ENCODE data around the gene POTEG. TPM values are rescaled to one million over a fixed set of nuclear protein-coding genes. Genes with fewer than 3 reads are reported as not detected.
"Not testable (repeated sequence)": the region's sequence is repeated elsewhere in the genome, so short reads cannot be mapped to it uniquely, and the experiment has no call there.

Gene POTEG
- total RNA-seq: not detected

- DNase-seq; H3K27me3 ChIP-seq; H3K4me3 ChIP-seq; H3K36me3 ChIP-seq; intact Hi-C loops (cut with DNase I; ENCODE audit: low total_unique reads); H3K27ac ChIP-seq; H3K4me1 ChIP-seq; H3K9me3 ChIP-seq: not testable (repeated sequence)
Observed at GRCh38 chr14:19434241-19434640, at the start of gene POTEG. Gene POTEG (minus strand): TSS chr14:19434341. CDS start chr14:19434289, 52 bp downstream.

- intact Hi-C loops (cut with DNase I; ENCODE audit: low total_unique reads); H3K4me1 ChIP-seq: not testable (repeated sequence)
Observed at GRCh38 chr14:19482093-19482492, 48.0 kb upstream of the POTEG start.

GRCh38 chr14:19481421-19481820, 47.3 kb upstream of the POTEG start:
- H3K27ac ChIP-seq; H3K36me3 ChIP-seq; H3K27me3 ChIP-seq; H3K9me3 ChIP-seq; intact Hi-C loops (cut with DNase I; ENCODE audit: low total_unique reads); DNase-seq; H3K4me3 ChIP-seq; H3K4me1 ChIP-seq: not testable (repeated sequence)

More at GRCh38 chr14:19482093-19482492, 48.0 kb upstream of the POTEG start:
- H3K36me3 ChIP-seq, H3K27ac ChIP-seq, H3K27me3 ChIP-seq, H3K9me3 ChIP-seq, H3K4me3 ChIP-seq, DNase-seq: not testable (repeated sequence)

- H3K27me3 ChIP-seq; H3K9me3 ChIP-seq; H3K4me3 ChIP-seq; H3K27ac ChIP-seq; DNase-seq; H3K36me3 ChIP-seq; intact Hi-C loops (cut with DNase I; ENCODE audit: low total_unique reads); H3K4me1 ChIP-seq: not testable (repeated sequence)
Observed at GRCh38 chr14:19480491-19480890, 46.4 kb upstream of the POTEG start.

- H3K36me3 ChIP-seq; H3K4me3 ChIP-seq; H3K27me3 ChIP-seq; DNase-seq; H3K9me3 ChIP-seq; H3K4me1 ChIP-seq; H3K27ac ChIP-seq; intact Hi-C loops (cut with DNase I; ENCODE audit: low total_unique reads): not testable (repeated sequence)
Observed at GRCh38 chr14:19445761-19446160, 11.6 kb upstream of the POTEG start.

GRCh38 chr14:19439826-19440225, 5.7 kb upstream of the POTEG start:
- intact Hi-C loops (cut with DNase I; ENCODE audit: low total_unique reads); H3K4me1 ChIP-seq; H3K27ac ChIP-seq; H3K4me3 ChIP-seq; H3K36me3 ChIP-seq; H3K27me3 ChIP-seq; H3K9me3 ChIP-seq; DNase-seq: not testable (repeated sequence)

- H3K4me3 ChIP-seq; intact Hi-C loops (cut with DNase I; ENCODE audit: low total_unique reads); H3K27ac ChIP-seq: not testable (repeated sequence)
Observed at GRCh38 chr14:19439219-19439618, 5.1 kb upstream of the POTEG start.

GRCh38 chr14:19437126-19437443, 2.9 kb upstream of the POTEG start:
- DNase-seq; H3K27ac ChIP-seq; H3K9me3 ChIP-seq; H3K4me3 ChIP-seq; intact Hi-C loops (cut with DNase I; ENCODE audit: low total_unique reads); H3K27me3 ChIP-seq; H3K4me1 ChIP-seq; H3K36me3 ChIP-seq: not testable (repeated sequence)

More at GRCh38 chr14:19439219-19439618, 5.1 kb upstream of the POTEG start:
- not testable (repeated sequence) for H3K36me3 ChIP-seq, H3K4me1 ChIP-seq, H3K27me3 ChIP-seq, H3K9me3 ChIP-seq, DNase-seq

- DNase-seq; intact Hi-C loops (cut with DNase I; ENCODE audit: low total_unique reads); H3K4me3 ChIP-seq; H3K4me1 ChIP-seq; H3K9me3 ChIP-seq; H3K27ac ChIP-seq; H3K36me3 ChIP-seq; H3K27me3 ChIP-seq: not testable (repeated sequence)
Observed at GRCh38 chr14:19436311-19437125, 2.4 kb upstream of the POTEG start.

GRCh38 chr14:19435852-19436251, 1.7 kb upstream of the POTEG start:
- DNase-seq; intact Hi-C loops (cut with DNase I; ENCODE audit: low total_unique reads); H3K4me3 ChIP-seq; H3K27me3 ChIP-seq; H3K9me3 ChIP-seq; H3K36me3 ChIP-seq; H3K27ac ChIP-seq; H3K4me1 ChIP-seq: not testable (repeated sequence)

GRCh38 chr14:19434891-19435290, 750 bp upstream of the POTEG start:
- H3K4me3 ChIP-seq; intact Hi-C loops (cut with DNase I; ENCODE audit: low total_unique reads); H3K4me1 ChIP-seq; H3K9me3 ChIP-seq; DNase-seq; H3K36me3 ChIP-seq; H3K27me3 ChIP-seq; H3K27ac ChIP-seq: not testable (repeated sequence)

GRCh38 chr14:19433765-19434164, 376 bp downstream of the POTEG start:
- H3K4me3 ChIP-seq; H3K9me3 ChIP-seq; H3K4me1 ChIP-seq; intact Hi-C loops (cut with DNase I; ENCODE audit: low total_unique reads); DNase-seq; H3K27ac ChIP-seq; H3K27me3 ChIP-seq; H3K36me3 ChIP-seq: not testable (repeated sequence)

GRCh38 chr14:19408519-19408918, 25.6 kb downstream of the POTEG start:
- intact Hi-C loops (cut with DNase I; ENCODE audit: low total_unique reads); H3K36me3 ChIP-seq; H3K9me3 ChIP-seq; DNase-seq; H3K27ac ChIP-seq; H3K4me3 ChIP-seq; H3K4me1 ChIP-seq; H3K27me3 ChIP-seq: not testable (repeated sequence)

- H3K36me3 ChIP-seq; H3K27me3 ChIP-seq; H3K27ac ChIP-seq; H3K4me3 ChIP-seq; DNase-seq; intact Hi-C loops (cut with DNase I; ENCODE audit: low total_unique reads); H3K4me1 ChIP-seq; H3K9me3 ChIP-seq: not testable (repeated sequence)
Observed at GRCh38 chr14:19402097-19402496, 32.0 kb downstream of the POTEG start.

Data from uterus (tissue), 4 donors.